Measurements from ENCODE around the gene ZNF526. TPM values are rescaled to one million over a fixed set of nuclear protein-coding genes. Genes with fewer than 3 reads are reported as not detected.

Gene ZNF526
- total RNA-seq, 1 experiment from 2014 or later, result 13.1 TPM

DNA sequence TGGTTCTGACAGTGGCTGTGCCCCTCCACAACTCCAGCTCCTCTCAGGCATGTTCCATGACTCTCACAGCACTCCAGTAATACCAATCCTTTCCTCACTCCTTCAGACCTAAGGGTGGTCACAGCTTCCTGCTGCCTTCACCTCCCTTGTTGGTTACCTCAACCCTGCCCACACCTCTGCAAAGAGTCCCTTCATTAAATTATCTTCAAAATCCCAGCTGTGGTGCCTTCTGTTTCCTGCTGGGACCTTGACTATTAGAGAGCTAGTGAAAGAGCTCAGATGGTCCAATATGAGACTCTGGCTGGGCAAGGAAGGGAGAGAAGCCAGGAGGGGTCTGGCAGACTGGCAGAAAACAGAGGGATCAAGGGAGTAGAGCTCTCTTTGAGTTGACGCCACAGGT, 28.8 kb upstream of the ZNF526 start:
- Histone ChIP-seq H3K4me3 (replicated peaks in 1 of 2; ENCODE audit: low read depth in 1 of 2, low read length in 2 of 2) (no peak overlapping the region), H2AFZ (ENCODE audit: low read depth, low read length, poor library complexity, severe bottlenecking) (no peak overlapping the region), H3K9ac (ENCODE audit: low read length) (peak overlapping the region; percentile 11; the same call in 1 of the 2 replicates), H3K9me3 (ENCODE audit: control insufficient read depth in 1 of 2, insufficient read depth in 1 of 2, low read depth in 1 of 2, low read length in 2 of 2) (no peaks in the 10 kb centered on the region; a peak in 1 of 4 replicates), H4K20me1 (ENCODE audit: insufficient read depth) (no peaks in the 10 kb centered on the region), H3K9me2 (ENCODE audit: insufficient read depth) (no peaks in the 10 kb centered on the region), H3K4me2 (ENCODE audit: low read length) (peak overlapping the region; percentile 54), H3K27ac (ENCODE audit: low read depth, low read length) (no peak overlapping the region), H3K36me3 (ENCODE audit: control insufficient read depth in 1 of 2, insufficient read depth in 2 of 2, low read length in 2 of 2) (0 out of 4 replicates have a peak, but pooled peaks cover 0 to 4% of the 10 kb centered on the region in 2 experiments), H3K27me3 (ENCODE audit: insufficient read depth, low read length) (no peaks in the 10 kb centered on the region), H3K79me2 (ENCODE audit: insufficient read depth, low read length) (no peaks in the 10 kb centered on the region), H3K4me1 (ENCODE audit: control insufficient read depth in 1 of 2, insufficient read depth in 2 of 2, low read length in 2 of 2) (peaks cover 12 to 29% of the 10 kb centered on the region in 2 experiments)
- POLR2A ChIA-PET, result interaction anchor here (0.8 kb wide), 1 partner anchor 53 kb away, joined by 3 read pairs; no protein-coding TSS in a partner anchor
- ATAC-seq (peak; percentile 24; the same call in 1 of the 2 replicates), DNase-seq (ENCODE audit: low read depth, low spot score) (no peak)
- RAD21 ChIA-PET (ENCODE audit: low non-redundant PET in 1 of 2, low total read pairs in 2 of 2, uncharacterized antibody in 2 of 2, unreplicated experiment in 2 of 2), result no interaction called here
- intact Hi-C loops (cut with micrococcal nuclease), result no loop called here
- BruUV-seq (replicated peaks), result no TSS peak
- no peak for TF ChIP-seq EZH2phosphoT487 (IDR thresholded peaks at IDR 0.05; ENCODE audit: borderline replicate concordance)
- no peak for TF ChIP-seq EZH2 (IDR thresholded peaks at IDR 0.05)
- no peak for TF ChIP-seq CEBPB (IDR thresholded peaks at IDR 0.05; ENCODE audit: low read depth)
- no peak for TF ChIP-seq ZFX (IDR thresholded peaks at IDR 0.05)
- TF ChIP-seq SRF (IDR thresholded peaks at IDR 0.05; ENCODE audit: low read depth), result no peak
- TF ChIP-seq ZNF274 (IDR thresholded peaks at IDR 0.05; ENCODE audit: low read depth, low read length), result no peak
- TF ChIP-seq CBX3 (IDR thresholded peaks at IDR 0.05; ENCODE audit: low read depth), result no peak
- TF ChIP-seq, protein P1, sequence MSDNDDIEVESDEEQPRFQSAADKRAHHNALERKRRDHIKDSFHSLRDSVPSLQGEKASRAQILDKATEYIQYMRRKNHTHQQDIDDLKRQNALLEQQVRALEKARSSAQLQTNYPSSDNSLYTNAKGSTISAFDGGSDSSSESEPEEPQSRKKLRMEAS (IDR thresholded peaks at IDR 0.05), result no peak
- TF ChIP-seq JUND (IDR thresholded peaks at IDR 0.05), result no peak
- TF ChIP-seq, protein P2, sequence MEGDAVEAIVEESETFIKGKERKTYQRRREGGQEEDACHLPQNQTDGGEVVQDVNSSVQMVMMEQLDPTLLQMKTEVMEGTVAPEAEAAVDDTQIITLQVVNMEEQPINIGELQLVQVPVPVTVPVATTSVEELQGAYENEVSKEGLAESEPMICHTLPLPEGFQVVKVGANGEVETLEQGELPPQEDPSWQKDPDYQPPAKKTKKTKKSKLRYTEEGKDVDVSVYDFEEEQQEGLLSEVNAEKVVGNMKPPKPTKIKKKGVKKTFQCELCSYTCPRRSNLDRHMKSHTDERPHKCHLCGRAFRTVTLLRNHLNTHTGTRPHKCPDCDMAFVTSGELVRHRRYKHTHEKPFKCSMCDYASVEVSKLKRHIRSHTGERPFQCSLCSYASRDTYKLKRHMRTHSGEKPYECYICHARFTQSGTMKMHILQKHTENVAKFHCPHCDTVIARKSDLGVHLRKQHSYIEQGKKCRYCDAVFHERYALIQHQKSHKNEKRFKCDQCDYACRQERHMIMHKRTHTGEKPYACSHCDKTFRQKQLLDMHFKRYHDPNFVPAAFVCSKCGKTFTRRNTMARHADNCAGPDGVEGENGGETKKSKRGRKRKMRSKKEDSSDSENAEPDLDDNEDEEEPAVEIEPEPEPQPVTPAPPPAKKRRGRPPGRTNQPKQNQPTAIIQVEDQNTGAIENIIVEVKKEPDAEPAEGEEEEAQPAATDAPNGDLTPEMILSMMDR (IDR thresholded peaks at IDR 0.05 in 2 of 3, conservative IDR thresholded peaks at IDR 0.05 in 1 of 3; ENCODE audit: borderline replicate concordance in 1 of 3, insufficient read depth in 1 of 3, low read depth in 2 of 3, low read length in 2 of 3), result no peak
- TF ChIP-seq, protein P3, sequence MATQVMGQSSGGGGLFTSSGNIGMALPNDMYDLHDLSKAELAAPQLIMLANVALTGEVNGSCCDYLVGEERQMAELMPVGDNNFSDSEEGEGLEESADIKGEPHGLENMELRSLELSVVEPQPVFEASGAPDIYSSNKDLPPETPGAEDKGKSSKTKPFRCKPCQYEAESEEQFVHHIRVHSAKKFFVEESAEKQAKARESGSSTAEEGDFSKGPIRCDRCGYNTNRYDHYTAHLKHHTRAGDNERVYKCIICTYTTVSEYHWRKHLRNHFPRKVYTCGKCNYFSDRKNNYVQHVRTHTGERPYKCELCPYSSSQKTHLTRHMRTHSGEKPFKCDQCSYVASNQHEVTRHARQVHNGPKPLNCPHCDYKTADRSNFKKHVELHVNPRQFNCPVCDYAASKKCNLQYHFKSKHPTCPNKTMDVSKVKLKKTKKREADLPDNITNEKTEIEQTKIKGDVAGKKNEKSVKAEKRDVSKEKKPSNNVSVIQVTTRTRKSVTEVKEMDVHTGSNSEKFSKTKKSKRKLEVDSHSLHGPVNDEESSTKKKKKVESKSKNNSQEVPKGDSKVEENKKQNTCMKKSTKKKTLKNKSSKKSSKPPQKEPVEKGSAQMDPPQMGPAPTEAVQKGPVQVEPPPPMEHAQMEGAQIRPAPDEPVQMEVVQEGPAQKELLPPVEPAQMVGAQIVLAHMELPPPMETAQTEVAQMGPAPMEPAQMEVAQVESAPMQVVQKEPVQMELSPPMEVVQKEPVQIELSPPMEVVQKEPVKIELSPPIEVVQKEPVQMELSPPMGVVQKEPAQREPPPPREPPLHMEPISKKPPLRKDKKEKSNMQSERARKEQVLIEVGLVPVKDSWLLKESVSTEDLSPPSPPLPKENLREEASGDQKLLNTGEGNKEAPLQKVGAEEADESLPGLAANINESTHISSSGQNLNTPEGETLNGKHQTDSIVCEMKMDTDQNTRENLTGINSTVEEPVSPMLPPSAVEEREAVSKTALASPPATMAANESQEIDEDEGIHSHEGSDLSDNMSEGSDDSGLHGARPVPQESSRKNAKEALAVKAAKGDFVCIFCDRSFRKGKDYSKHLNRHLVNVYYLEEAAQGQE (IDR thresholded peaks at IDR 0.05; ENCODE audit: low read depth), result no peak
- CTCF ChIA-PET, result interaction anchor here (0.8 kb wide), 1 partner anchor 15 kb away, joined by 3 read pairs; no protein-coding TSS in a partner anchor
